HTR-8/SVneo (cell line): Measurements from ENCODE around the gene PSMD10.

Source experiments
- DNase-seq: peaks from one replicate; pipeline ENCODE4 v3.0.0; 2011; ENCODE audit warnings: low spot score, mixed read lengths; ENCODE audit not compliant: insufficient read length
- FAIRE-seq: peaks from 2 replicates; lab custom pipeline; 2011; peaks lifted over from hg19 to GRCh38; lab: Jason Lieb, UNC

PSMD10 gene

DNA sequence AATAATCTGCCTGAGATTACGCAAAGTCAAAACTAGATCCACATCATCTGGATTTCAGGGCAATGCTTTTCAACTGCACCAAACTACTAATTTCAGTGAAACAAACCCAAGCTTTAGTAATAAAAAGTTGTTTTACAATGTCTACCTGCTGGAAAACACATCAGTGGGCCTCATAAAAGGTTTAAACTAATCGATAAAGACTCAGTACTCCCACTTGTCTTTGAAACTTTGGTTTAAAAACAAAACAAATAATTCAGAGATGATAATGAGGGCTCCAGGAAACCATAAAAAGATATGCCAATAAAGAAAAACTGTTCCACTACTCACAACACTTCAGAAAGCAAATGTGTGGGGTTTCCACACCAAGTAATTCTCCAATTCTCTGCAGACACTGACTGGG is 10.2 kb downstream of the PSMD10 start:
- DNase-seq (no peak), FAIRE-seq (no peak)

DNA sequence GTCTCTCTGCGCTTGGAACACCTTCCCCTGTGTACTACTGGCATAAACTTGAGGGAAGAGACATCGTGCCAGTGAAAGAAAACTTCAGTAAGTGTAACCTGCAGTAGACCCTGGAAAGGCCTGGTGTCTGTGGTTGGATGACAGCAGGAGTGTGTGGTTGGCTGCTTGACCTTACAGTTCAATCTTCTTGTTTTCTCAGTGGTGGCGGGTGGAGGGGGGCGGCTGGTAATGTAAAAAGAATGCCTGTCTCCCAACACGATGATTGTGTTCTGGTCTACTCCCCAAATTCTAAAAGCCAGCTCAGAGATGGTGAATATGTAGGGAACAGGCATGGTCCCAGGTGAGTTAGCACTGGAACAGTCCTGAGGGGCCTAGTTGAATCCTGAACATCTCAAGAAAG is 18.6 kb downstream of the PSMD10 start:
- FAIRE-seq: no peak

DNA sequence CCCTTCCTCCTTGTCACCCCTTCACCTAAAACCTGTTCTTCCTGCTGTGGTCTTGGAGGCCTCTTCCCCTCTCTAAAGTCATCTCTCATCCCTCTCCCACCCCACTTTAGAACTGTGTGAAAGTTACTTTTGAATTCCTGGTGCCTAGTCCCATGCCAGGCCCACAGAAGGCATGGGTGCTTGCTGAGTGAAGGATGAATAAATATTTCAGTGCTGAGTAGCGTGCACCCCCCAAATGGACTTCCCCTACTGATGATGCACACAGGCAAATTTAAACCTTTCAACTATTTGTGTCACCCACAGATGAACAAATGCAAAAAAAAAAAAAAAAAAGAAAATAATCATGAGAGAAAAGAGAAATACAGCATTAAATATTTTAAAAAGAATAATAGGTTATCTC is 19.8 kb downstream of the PSMD10 start:
- FAIRE-seq (no peak), DNase-seq (no peak)

More for the DNA sequence above, 18.6 kb downstream of the PSMD10 start:
- DNase-seq: no peak

DNA sequence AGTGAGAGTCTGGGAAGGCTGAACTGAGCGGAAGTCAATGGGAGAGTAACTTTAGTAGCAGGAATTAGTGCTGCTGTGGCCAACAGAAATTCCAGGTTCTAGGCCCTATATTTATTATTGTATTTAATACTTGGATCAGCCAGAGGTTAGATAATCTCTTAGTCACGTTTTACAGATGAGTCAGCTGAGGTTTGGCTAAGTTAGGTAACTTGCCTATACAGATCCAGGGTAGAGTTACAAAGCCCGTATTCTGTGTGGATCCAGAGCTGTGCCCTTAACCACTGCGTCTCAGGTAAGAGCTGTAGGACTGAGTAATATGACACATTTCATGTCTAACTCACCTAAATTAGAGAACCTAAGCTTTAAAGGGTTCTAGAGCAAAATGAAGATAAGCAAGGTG is 20.5 kb downstream of the PSMD10 start:
- DNase-seq (no peak), FAIRE-seq (no peak)

DNA sequence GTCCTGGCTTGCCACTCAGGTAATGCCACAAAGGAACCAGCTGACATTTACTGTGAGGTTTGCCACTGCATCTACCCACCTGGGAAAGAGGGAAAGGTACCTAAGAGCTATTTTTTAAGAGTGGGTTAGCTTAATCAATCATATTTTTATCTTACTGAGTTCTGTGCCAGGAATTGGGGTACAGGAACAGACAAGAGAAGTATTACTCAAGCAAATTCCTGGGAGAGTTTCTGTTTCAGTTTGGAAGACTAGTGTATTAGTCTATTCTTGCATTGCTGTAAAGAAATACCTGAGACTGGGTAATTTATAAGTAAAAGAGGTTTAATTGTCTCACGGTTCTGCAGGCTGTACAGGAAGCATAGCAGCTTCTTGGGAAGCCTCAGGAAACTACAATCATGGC is 23.2 kb downstream of the PSMD10 start:
- FAIRE-seq: no peak
- no peak for DNase-seq

DNA sequence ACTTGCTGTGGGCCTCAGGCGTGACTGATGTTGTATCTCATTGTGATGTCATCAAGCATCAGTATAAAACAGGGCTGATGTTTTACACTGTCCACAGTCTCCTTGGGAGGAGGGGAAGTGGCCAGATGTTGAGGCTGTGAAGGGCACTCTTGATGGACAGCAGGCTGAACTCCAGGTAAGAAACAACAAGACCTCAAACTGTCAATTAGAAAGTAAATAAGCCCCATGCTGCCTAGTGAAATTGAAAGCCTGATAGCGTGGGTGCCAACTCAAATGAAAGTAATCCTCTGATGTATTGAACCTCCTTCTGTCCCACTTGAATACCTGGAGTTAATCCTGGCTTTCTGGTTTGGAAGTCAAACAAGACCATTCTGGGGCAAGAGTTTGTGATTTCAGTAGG is 26.7 kb downstream of the PSMD10 start:
- FAIRE-seq (no peak), DNase-seq (no peak)

DNA sequence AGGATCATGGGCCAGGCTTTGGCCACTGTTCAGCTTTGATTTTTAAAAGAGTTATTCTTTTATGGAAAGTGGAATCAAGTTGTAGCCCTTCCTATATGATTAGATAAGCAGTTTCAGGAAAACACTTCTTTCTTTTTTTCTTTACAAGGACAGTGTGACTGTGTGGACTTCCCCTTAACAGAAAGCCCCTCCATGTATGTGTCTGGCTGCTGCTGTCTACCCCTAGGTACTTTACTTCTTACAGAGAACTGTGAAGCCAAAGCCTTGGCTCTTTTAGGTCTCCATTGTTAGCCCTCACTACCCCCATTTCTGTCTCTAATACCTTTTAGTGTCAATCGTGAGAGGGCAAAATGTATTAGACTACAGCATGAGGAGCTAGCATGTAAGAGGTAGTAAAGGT is 27.3 kb downstream of the PSMD10 start:
- FAIRE-seq (no peak), DNase-seq (no peak)

DNA sequence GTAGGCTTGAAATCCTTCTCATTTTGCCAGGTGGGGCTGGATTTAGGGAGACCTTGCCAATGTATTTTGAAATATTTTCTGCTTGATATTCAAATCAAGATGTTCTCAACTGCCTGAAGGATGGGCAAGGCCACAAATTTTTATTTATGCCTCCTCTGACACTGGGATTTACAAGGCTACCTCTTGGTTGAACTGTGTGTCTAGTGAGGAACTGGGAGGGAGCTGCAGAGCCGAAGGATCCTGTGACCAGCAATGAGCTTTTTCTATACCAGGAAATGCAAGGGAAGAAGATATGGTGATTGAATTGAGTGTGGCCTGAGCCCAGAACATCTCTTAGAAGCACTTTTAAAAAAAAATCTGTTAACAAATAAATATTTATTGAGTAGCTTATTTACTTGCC is 31.5 kb downstream of the PSMD10 start:
- DNase-seq (no peak), FAIRE-seq (no peak)

DNA sequence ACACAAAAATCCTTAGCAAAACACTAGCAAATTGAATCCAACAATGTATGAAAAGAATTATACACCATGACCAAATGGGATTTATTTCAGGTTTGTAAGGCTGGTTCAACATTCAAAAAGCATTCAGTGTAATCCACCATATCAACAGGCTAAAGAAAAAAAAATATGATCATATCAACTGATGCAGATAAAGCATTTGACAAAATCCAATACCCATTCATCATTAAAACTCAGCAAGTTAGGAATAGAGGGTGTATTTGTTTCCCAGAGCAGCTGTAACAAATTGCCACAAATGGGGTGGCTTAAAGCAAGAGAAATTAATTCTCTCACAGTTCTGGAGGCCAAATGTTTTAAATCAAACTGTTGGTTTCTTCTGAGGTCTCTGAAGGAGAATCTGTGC is 35.8 kb downstream of the PSMD10 start:
- no peak for DNase-seq
- FAIRE-seq: no peak

DNA sequence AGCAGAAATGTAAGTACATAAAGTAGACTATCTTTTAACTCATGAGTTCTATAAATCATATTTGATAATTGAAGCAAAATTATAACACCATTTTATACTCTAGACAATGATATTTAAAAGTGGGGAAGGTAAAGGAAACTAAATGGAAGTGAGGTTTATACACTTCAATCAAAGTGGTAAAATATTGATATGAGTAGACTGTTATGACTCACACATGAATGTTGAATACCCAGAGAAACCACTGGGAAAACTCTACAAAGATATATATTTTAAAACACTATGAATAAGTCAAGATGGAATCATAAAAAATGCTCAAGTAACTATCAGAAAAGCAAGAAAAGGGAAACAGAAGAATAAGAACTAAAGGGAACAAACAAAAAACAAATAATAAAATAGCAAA is 38.1 kb downstream of the PSMD10 start:
- no peak for FAIRE-seq
- no peak for DNase-seq

DNA sequence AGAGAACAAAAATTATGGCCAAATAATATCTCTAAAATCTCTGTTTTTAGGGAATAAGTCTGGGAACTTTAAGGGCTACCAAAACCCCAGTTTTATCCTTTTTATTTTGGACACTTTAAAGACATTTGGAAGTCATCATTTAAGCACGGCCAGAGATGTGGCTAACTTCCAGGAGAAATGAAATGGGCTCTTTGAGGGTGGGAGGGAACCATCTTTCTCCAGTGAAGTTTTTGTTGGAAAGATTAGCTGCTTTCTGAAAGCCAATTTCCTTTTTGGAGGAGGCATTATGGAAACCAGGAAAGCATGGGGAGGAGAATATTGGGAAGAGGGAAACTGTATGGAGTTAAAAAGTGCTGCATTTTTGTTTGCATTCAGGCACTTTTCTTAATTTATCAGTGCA is 41.7 kb downstream of the PSMD10 start:
- DNase-seq (no peak), FAIRE-seq (no peak)

DNA sequence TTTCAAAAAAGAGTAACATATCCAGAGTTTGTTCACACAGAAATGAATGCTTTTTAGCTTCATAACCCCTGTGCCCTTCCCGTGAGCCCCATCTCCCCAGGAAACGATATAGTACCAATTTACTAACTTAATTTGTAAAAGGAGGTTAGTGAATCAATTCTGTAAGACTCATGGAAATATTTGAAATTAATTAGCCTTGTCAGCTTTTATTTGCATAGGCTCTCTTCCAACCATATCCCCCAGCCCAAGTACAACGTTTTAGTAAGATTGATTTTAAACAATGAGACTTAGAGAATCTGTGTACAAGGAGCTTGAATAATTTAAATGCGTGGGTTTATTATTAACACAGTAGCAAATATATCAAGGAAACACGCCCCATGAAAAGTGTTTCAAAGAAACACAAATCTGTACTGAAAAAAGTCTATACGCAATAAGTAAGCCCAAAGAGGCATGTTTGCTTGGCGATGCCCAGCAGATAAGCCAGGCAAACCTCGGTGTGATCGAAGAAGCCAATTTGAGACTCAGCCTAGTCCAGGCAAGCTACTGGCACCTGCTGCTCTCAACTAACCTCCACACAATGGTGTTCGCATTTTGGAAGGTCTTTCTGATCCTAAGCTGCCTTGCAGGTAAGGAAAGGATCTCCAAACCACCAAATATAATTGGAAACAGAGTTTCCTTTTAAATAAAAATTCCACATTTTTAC is 46.6 kb downstream of the PSMD10 start, which contains the start of gene VSIG1:
TSS of gene VSIG1 (plus strand) at position 512 of the 703 bp plus-strand sequence. CDS start at position 578, 66 bp downstream.
- no peak for FAIRE-seq
- DNase-seq: no peak

DNA sequence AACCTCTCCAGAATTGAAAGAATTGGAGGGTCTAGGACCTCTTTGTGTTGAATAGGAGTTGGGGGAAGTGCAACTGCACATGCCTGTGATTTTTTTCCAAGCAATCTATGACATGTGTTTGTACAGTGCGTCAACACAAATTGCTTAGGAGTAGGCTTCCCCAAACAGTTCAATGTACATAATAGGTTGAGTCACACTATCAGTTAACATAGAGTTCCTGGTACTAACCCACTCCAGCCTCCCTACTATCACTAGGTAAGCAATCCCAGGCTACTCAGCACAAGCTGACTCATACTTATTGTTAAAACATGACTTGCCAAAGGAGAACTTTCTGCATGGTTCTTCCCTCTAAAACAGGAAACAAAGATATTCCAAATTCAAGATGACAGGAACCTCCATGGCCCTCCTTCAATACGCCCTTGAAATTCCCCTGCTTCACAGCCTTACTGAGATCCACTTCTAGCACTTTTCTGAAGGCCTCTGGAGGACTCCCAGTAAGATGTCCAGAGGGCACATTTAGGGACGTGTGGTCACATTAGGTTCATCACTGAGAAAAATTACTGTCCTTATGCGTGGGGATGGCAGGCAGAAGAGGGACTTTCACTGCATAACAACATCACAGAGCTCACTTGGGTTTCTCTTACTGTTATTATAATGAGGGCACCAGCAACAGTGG is 54.9 kb downstream of the PSMD10 start:
- FAIRE-seq (no peak), DNase-seq (peak; percentile 5)

DNA sequence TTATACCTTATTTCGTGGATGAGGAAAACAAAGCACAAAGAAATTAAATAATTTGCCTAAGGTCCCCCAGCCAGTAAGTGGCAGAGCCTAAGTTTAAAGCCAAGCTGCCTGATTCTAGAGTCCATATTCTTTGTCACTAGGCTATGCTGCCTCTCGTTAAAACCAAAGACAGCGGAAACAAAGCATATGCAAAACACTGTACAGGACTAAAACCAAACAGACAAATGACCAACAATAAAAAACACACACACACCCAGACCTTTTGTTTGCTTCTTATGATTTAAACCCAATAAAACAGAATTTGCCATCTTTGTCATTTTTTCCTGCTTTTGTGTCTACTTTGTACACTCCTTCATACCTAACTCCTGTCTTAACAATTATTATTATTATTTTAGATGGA is 56.6 kb downstream of the PSMD10 start:
- DNase-seq (no peak), FAIRE-seq (no peak)
